ENCODE results near the gene PDE7B.

Gene PDE7B

DNA sequence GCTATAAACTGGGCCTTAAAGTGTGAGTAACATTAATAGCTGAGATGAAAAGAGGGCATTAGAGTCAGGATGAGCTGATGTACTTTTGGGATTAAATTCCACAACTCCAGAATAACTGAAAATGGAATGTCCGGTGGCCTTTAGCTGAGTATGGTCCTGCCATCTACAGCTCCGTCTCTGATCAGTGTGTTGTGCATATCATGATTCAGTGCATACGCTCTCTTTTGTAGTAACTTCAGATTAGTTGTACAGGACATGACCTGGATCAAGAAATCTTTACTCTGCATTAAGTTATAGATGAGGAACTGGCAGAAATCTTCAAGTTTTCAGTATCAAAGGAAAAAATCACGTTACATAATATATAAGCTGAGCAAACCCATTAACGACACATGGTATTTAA is 306.2 kb downstream of the PDE7B start:
- Histone ChIP-seq H2BK15ac (replicated peaks; ENCODE audit: low read depth) (no peak overlapping the region), H3K4me2 (ENCODE audit: low read length) (no peak overlapping the region), H3K36me3 (ENCODE audit: control insufficient read depth, insufficient read depth, low read length) (no peaks in the 10 kb centered on the region), H3K4me1 (ENCODE audit: control insufficient read depth, low read depth, low read length) (no peaks in the 10 kb centered on the region), H3K79me2 (ENCODE audit: control insufficient read depth, insufficient read depth, low read length) (no peaks in the 10 kb centered on the region), H2AK5ac (ENCODE audit: low read length) (no peak overlapping the region), H3K9ac (ENCODE audit: low read length) (no peak overlapping the region), H3K18ac (ENCODE audit: low read length) (no peak overlapping the region), H3K23ac (ENCODE audit: low read length) (no peak overlapping the region), H4K8ac (ENCODE audit: low read depth, low read length) (no peak overlapping the region), H3K4me3 (ENCODE audit: low read length) (no peak overlapping the region), H3K56ac (ENCODE audit: low read length) (no peak overlapping the region), H3K27ac (ENCODE audit: low read depth, low read length) (no peak overlapping the region), H4K5ac (ENCODE audit: low read length) (no peak overlapping the region), H3K4ac (ENCODE audit: low read depth, low read length) (no peak overlapping the region), H2BK120ac (ENCODE audit: low read depth, low read length) (no peak overlapping the region), H2BK5ac (ENCODE audit: low read length) (no peak overlapping the region), H3K27me3 (ENCODE audit: insufficient read depth, low read length, poor library complexity) (no peaks in the 10 kb centered on the region), H3K79me1 (ENCODE audit: low read length) (no peaks in the 10 kb centered on the region)
- no peak for DNase-seq
- WGBS (ENCODE audit: extremely low coverage, insufficient coverage, low lambda C conversion rate): no CpG with 5 or more reads among the region's 5 CpGs

DNA sequence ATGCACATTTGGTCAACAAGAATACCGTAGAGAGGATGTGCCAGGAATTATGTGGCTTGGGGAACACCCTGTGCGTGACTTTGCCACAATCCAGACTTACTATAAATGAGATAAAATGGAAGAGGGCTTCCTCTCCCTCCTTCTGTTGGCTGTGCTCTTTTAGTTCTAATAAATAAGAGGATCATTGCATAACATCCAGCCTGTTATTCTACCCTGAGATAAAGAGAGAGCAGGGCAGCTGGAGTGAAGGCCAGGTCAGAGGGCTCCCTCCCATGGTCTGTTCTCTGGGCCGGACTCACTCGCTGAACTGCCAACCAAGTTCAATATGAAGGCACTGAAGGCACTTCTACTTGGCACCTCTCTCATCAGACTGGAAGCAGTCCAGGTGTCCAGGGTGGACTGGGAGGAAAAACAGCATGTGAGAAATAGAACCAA is 306.9 kb downstream of the PDE7B start:
- H3K27me3 ChIP-seq (ENCODE audit: insufficient read depth, low read length, poor library complexity): no peaks in the 10 kb centered on the region
- H3K4me3 ChIP-seq (ENCODE audit: low read length): no peak overlapping the region
- no peak overlapping the region for H2AK5ac ChIP-seq (ENCODE audit: low read length)
- no peaks in the 10 kb centered on the region for H3K79me2 ChIP-seq (ENCODE audit: control insufficient read depth, insufficient read depth, low read length)
- H3K9ac ChIP-seq (ENCODE audit: low read length): no peak overlapping the region
- H3K4me1 ChIP-seq (ENCODE audit: control insufficient read depth, low read depth, low read length): no peaks in the 10 kb centered on the region
- DNase-seq: no peak
- no peak overlapping the region for H2BK120ac ChIP-seq (ENCODE audit: low read depth, low read length)
- H3K79me1 ChIP-seq (ENCODE audit: low read length): no peaks in the 10 kb centered on the region
- no peak overlapping the region for H4K5ac ChIP-seq (ENCODE audit: low read length)
- no peak overlapping the region for H3K4ac ChIP-seq (ENCODE audit: low read depth, low read length)
- no peaks in the 10 kb centered on the region for H3K36me3 ChIP-seq (ENCODE audit: control insufficient read depth, insufficient read depth, low read length)
- no peak overlapping the region for H3K4me2 ChIP-seq (ENCODE audit: low read length)
- no peak overlapping the region for H3K56ac ChIP-seq (ENCODE audit: low read length)
- H3K18ac ChIP-seq (ENCODE audit: low read length): no peak overlapping the region
- H3K27ac ChIP-seq (ENCODE audit: low read depth, low read length): no peak overlapping the region
- no peak overlapping the region for H2BK5ac ChIP-seq (ENCODE audit: low read length)
- no peak overlapping the region for H3K23ac ChIP-seq (ENCODE audit: low read length)
- H2BK15ac ChIP-seq (replicated peaks; ENCODE audit: low read depth): no peak overlapping the region
- H4K8ac ChIP-seq (ENCODE audit: low read depth, low read length): no peak overlapping the region
- WGBS (ENCODE audit: extremely low coverage, insufficient coverage, low lambda C conversion rate): no CpG with 5 or more reads among the region's 4 CpGs

DNA sequence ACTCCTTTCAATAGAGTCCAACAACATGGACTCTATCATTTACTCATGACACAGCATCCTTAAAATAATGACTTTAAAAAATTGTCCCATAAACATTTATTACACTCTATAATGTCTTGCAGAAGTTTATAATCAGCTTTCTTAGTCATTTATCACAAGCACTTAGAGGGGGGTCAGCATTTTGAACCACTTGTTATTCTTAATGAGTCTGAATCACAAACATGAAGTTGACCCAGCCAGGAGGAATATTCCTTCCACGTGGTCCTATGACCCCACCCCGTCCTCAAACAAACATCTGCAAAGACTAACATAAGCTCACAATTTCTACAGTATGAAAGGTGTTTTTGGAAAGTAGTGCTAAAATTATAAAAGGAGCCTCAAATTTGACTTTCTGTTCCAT is 307.5 kb downstream of the PDE7B start:
- H3K36me3 ChIP-seq (ENCODE audit: control insufficient read depth, insufficient read depth, low read length): no peaks in the 10 kb centered on the region
- H2AK5ac ChIP-seq (ENCODE audit: low read length): no peak overlapping the region
- no peak overlapping the region for H4K8ac ChIP-seq (ENCODE audit: low read depth, low read length)
- no peak overlapping the region for H3K4me3 ChIP-seq (ENCODE audit: low read length)
- H4K5ac ChIP-seq (ENCODE audit: low read length): no peak overlapping the region
- no CpG with 5 or more reads among the region's 2 CpGs for WGBS (ENCODE audit: extremely low coverage, insufficient coverage, low lambda C conversion rate)
- H3K27ac ChIP-seq (ENCODE audit: low read depth, low read length): no peak overlapping the region
- no peaks in the 10 kb centered on the region for H3K79me1 ChIP-seq (ENCODE audit: low read length)
- no peak overlapping the region for H2BK5ac ChIP-seq (ENCODE audit: low read length)
- no peak overlapping the region for H3K23ac ChIP-seq (ENCODE audit: low read length)
- no peaks in the 10 kb centered on the region for H3K79me2 ChIP-seq (ENCODE audit: control insufficient read depth, insufficient read depth, low read length)
- H3K4me2 ChIP-seq (ENCODE audit: low read length): no peak overlapping the region
- no peak overlapping the region for H3K56ac ChIP-seq (ENCODE audit: low read length)
- H3K9ac ChIP-seq (ENCODE audit: low read length): no peak overlapping the region
- H3K18ac ChIP-seq (ENCODE audit: low read length): no peak overlapping the region
- H2BK15ac ChIP-seq (replicated peaks; ENCODE audit: low read depth): no peak overlapping the region
- H3K4ac ChIP-seq (ENCODE audit: low read depth, low read length): no peak overlapping the region
- no peaks in the 10 kb centered on the region for H3K4me1 ChIP-seq (ENCODE audit: control insufficient read depth, low read depth, low read length)
- no peak for DNase-seq
- no peak overlapping the region for H2BK120ac ChIP-seq (ENCODE audit: low read depth, low read length)
- no peaks in the 10 kb centered on the region for H3K27me3 ChIP-seq (ENCODE audit: insufficient read depth, low read length, poor library complexity)

DNA sequence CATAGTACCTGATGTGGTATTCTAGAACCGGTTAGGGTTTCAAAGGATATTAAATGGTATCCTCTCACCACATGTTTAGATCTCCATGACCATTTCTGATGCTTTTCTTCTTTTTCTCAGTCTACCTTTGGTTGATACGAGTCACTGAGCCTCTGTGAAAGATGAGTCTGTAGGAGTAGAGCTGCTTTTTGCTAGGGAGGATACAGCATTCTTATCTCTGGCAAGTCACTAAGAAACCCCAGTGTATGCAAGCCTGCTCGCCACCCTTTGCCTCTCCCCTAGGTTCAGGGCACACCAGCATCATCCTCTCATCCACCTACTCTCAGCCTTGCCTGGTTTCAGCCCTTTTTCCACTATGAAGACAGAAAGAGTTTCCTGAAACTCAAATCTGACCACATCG is 308.7 kb downstream of the PDE7B start:
- no peak overlapping the region for H4K5ac ChIP-seq (ENCODE audit: low read length)
- no peaks in the 10 kb centered on the region for H3K4me1 ChIP-seq (ENCODE audit: control insufficient read depth, low read depth, low read length)
- H3K27ac ChIP-seq (ENCODE audit: low read depth, low read length): no peak overlapping the region
- no peak overlapping the region for H2AK5ac ChIP-seq (ENCODE audit: low read length)
- no peak for DNase-seq
- no peak overlapping the region for H3K4me2 ChIP-seq (ENCODE audit: low read length)
- no peak overlapping the region for H2BK15ac ChIP-seq (replicated peaks; ENCODE audit: low read depth)
- WGBS (ENCODE audit: extremely low coverage, insufficient coverage, low lambda C conversion rate): no CpG with 5 or more reads among the region's 4 CpGs
- H3K36me3 ChIP-seq (ENCODE audit: control insufficient read depth, insufficient read depth, low read length): no peaks in the 10 kb centered on the region
- H3K23ac ChIP-seq (ENCODE audit: low read length): no peak overlapping the region
- no peak overlapping the region for H3K9ac ChIP-seq (ENCODE audit: low read length)
- H2BK120ac ChIP-seq (ENCODE audit: low read depth, low read length): no peak overlapping the region
- H3K27me3 ChIP-seq (ENCODE audit: insufficient read depth, low read length, poor library complexity): no peaks in the 10 kb centered on the region
- H3K18ac ChIP-seq (ENCODE audit: low read length): no peak overlapping the region
- H3K4ac ChIP-seq (ENCODE audit: low read depth, low read length): no peak overlapping the region
- H3K56ac ChIP-seq (ENCODE audit: low read length): no peak overlapping the region
- H3K4me3 ChIP-seq (ENCODE audit: low read length): no peak overlapping the region
- H2BK5ac ChIP-seq (ENCODE audit: low read length): no peak overlapping the region
- H3K79me1 ChIP-seq (ENCODE audit: low read length): no peaks in the 10 kb centered on the region
- no peak overlapping the region for H4K8ac ChIP-seq (ENCODE audit: low read depth, low read length)
- no peaks in the 10 kb centered on the region for H3K79me2 ChIP-seq (ENCODE audit: control insufficient read depth, insufficient read depth, low read length)

DNA sequence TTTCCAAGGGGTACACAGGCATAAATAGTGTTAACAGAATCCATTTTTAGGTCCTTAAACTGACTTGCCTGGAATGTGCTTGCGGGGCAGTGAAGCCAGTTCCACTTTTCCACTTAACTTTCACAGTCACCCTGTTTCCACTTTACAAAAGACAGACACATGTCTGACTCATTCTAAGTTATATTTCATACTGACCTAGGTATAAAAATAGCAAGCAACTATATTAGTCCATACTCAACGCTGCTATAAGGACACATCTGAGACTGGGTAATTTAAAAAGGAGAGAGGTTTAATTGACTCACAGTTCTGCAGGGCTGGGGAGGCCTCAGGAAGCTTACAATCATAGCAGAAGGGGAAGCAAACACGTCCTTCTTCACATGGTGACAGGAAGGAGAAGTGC is 310.4 kb downstream of the PDE7B start:
- Histone ChIP-seq H3K36me3 (ENCODE audit: control insufficient read depth, insufficient read depth, low read length) (no peaks in the 10 kb centered on the region), H2BK120ac (ENCODE audit: low read depth, low read length) (no peak overlapping the region), H4K8ac (ENCODE audit: low read depth, low read length) (no peak overlapping the region), H3K79me1 (ENCODE audit: low read length) (no peaks in the 10 kb centered on the region), H3K18ac (ENCODE audit: low read length) (no peak overlapping the region), H3K4me3 (ENCODE audit: low read length) (no peak overlapping the region), H2BK15ac (replicated peaks; ENCODE audit: low read depth) (no peak overlapping the region), H3K79me2 (ENCODE audit: control insufficient read depth, insufficient read depth, low read length) (no peaks in the 10 kb centered on the region), H3K56ac (ENCODE audit: low read length) (no peak overlapping the region), H3K23ac (ENCODE audit: low read length) (no peak overlapping the region), H2BK5ac (ENCODE audit: low read length) (no peak overlapping the region), H3K4me2 (ENCODE audit: low read length) (no peak overlapping the region), H3K27ac (ENCODE audit: low read depth, low read length) (no peak overlapping the region), H2AK5ac (ENCODE audit: low read length) (no peak overlapping the region), H4K5ac (ENCODE audit: low read length) (no peak overlapping the region), H3K27me3 (ENCODE audit: insufficient read depth, low read length, poor library complexity) (no peaks in the 10 kb centered on the region), H3K4ac (ENCODE audit: low read depth, low read length) (no peak overlapping the region), H3K4me1 (ENCODE audit: control insufficient read depth, low read depth, low read length) (no peaks in the 10 kb centered on the region), H3K9ac (ENCODE audit: low read length) (no peak overlapping the region)
- WGBS (ENCODE audit: extremely low coverage, insufficient coverage, low lambda C conversion rate): no CpG with 5 or more reads among the region's 3 CpGs
- DNase-seq: no peak

DNA sequence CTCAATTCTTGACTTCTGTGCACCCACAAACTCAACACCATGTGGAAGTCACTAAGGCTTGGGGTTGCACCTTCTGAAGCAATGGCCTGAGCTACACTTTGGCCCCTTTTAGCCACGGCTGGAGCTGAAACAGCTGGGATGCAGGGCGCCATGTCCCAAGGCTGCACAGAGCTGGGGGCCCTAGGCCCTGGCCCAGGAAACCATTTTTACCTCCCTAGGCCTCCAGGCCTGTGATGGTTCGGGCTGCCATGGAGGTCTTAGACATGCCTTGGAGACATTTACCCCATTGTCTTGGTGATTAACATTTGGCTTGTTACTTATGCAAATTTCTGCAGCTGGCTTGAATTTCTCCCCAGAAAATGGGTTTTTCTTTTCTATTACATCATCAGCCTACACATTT is 311.8 kb downstream of the PDE7B start:
- no peaks in the 10 kb centered on the region for H3K79me1 ChIP-seq (ENCODE audit: low read length)
- no peak overlapping the region for H3K56ac ChIP-seq (ENCODE audit: low read length)
- no CpG with 5 or more reads among the region's 3 CpGs for WGBS (ENCODE audit: extremely low coverage, insufficient coverage, low lambda C conversion rate)

More for the DNA sequence above, 311.8 kb downstream of the PDE7B start:
- no peak overlapping the region for H4K8ac ChIP-seq (ENCODE audit: low read depth, low read length)
- H3K79me2 ChIP-seq (ENCODE audit: control insufficient read depth, insufficient read depth, low read length): no peaks in the 10 kb centered on the region
- no peak overlapping the region for H3K4ac ChIP-seq (ENCODE audit: low read depth, low read length)
- no peak for DNase-seq
- H4K5ac ChIP-seq (ENCODE audit: low read length): no peak overlapping the region
- no peak overlapping the region for H2AK5ac ChIP-seq (ENCODE audit: low read length)
- H3K27ac ChIP-seq (ENCODE audit: low read depth, low read length): no peak overlapping the region
- no peak overlapping the region for H2BK15ac ChIP-seq (replicated peaks; ENCODE audit: low read depth)
- no peak overlapping the region for H2BK120ac ChIP-seq (ENCODE audit: low read depth, low read length)
- no peak overlapping the region for H3K23ac ChIP-seq (ENCODE audit: low read length)
- no peak overlapping the region for H3K4me2 ChIP-seq (ENCODE audit: low read length)
- H3K18ac ChIP-seq (ENCODE audit: low read length): no peak overlapping the region
- no peak overlapping the region for H3K9ac ChIP-seq (ENCODE audit: low read length)
- H2BK5ac ChIP-seq (ENCODE audit: low read length): no peak overlapping the region
- no peaks in the 10 kb centered on the region for H3K4me1 ChIP-seq (ENCODE audit: control insufficient read depth, low read depth, low read length)
- H3K36me3 ChIP-seq (ENCODE audit: control insufficient read depth, insufficient read depth, low read length): no peaks in the 10 kb centered on the region
- no peak overlapping the region for H3K4me3 ChIP-seq (ENCODE audit: low read length)
- H3K27me3 ChIP-seq (ENCODE audit: insufficient read depth, low read length, poor library complexity): no peaks in the 10 kb centered on the region
